GM06990 (cell line): Measurements from ENCODE around the gene ZBTB7C.

Experiments
- DNase-seq: peaks from one replicate; pipeline ENCODE4 v3.0.0-alpha.2; 2011; ENCODE audit not compliant: insufficient read length; ENCODE audit errors: extremely low read depth
- H3K27me3 ChIP-seq: replicated peaks from 2 replicates; pipeline ENCODE4 v1.6.0; 2011; ENCODE audit warnings: low read length; ENCODE audit not compliant: control insufficient read depth, insufficient read depth
- H3K36me3 ChIP-seq: 2 replicates; pipeline ENCODE4 v1.5.1; 2011; ENCODE audit warnings: low read length; ENCODE audit not compliant: control insufficient read depth, insufficient read depth
- H3K4me3 ChIP-seq: replicated peaks from 2 replicates; pipeline ENCODE4 v1.5.1; 2011; ENCODE audit warnings: low read depth, mild to moderate bottlenecking, control low read depth, low read length
- CTCF ChIP-seq: IDR thresholded peaks from 2 replicates; pipeline ENCODE4 v1.5.1; 2011; ENCODE audit warnings: low read length, control low read depth, mild to moderate bottlenecking, inconsistent platforms; ENCODE audit not compliant: insufficient read depth, poor library complexity, severe bottlenecking

ZBTB7C gene

GRCh38 chr18:48230467-48231113 lies 178.6 kb downstream of the ZBTB7C start:
- no peak for DNase-seq

GRCh38 chr18:48229552-48229981 lies 179.6 kb downstream of the ZBTB7C start:
- no peak overlapping the region for H3K4me3 ChIP-seq
- no peak for TF ChIP-seq CTCF
- H3K27me3 ChIP-seq: no peaks in the 10 kb centered on the region; the same call in none of the 2 replicates
- DNase-seq: no peak
- H3K36me3 ChIP-seq: no peaks in the 10 kb centered on the region

More at GRCh38 chr18:48230467-48231113, 178.6 kb downstream of the ZBTB7C start:
- H3K4me3 ChIP-seq: no peak overlapping the region
- H3K27me3 ChIP-seq: no peaks in the 10 kb centered on the region; the same call in none of the 2 replicates
- TF ChIP-seq CTCF: peak; percentile 60
- no peaks in the 10 kb centered on the region for H3K36me3 ChIP-seq

- no peak for TF ChIP-seq CTCF
- no peak overlapping the region for H3K4me3 ChIP-seq
- H3K27me3 ChIP-seq: no peaks in the 10 kb centered on the region; the same call in 1 of the 2 replicates
- DNase-seq: no peak
- no peaks in the 10 kb centered on the region for H3K36me3 ChIP-seq
Observed at GRCh38 chr18:48228841-48229240, 180.3 kb downstream of the ZBTB7C start.

- no peak for DNase-seq
- no peak overlapping the region for H3K4me3 ChIP-seq
- no peak for TF ChIP-seq CTCF
- no peaks in the 10 kb centered on the region; the same call in 1 of the 2 replicates for H3K27me3 ChIP-seq
- H3K36me3 ChIP-seq: no peaks in the 10 kb centered on the region
Observed at GRCh38 chr18:48228301-48228715, 180.9 kb downstream of the ZBTB7C start.

GRCh38 chr18:48227206-48227605 lies 182.0 kb downstream of the ZBTB7C start:
- no peak for TF ChIP-seq CTCF
- H3K27me3 ChIP-seq: no peaks in the 10 kb centered on the region; the same call in 1 of the 2 replicates
- H3K36me3 ChIP-seq: no peaks in the 10 kb centered on the region
- no peak overlapping the region for H3K4me3 ChIP-seq
- no peak for DNase-seq
